DOHH2 (cell line): ENCODE results near the gene LHX6.

Experiments used
- CTCF ChIP-seq: fragments of 200-600 bp; sonication (generic); IDR thresholded peaks from one replicate; pipeline ENCODE4 v1.5.1; 2014; ENCODE audit warnings: antibody characterized with exemption, mild to moderate bottlenecking, low read depth, low read length; ENCODE audit not compliant: poor library complexity, severe bottlenecking
- EZH2phosphoT487 ChIP-seq: fragments of 200-600 bp; sonication (generic); IDR thresholded peaks from 2 replicates; pipeline ENCODE4 v1.6.1; 2017; ENCODE audit warnings: borderline replicate concordance, mild to moderate bottlenecking, antibody characterized with exemption, low read length, moderate library complexity, mixed read lengths

- TF ChIP-seq CTCF (no peak), EZH2phosphoT487 (no peak)
These were observed 24.3 kb downstream of the LHX6 start for GRCh38 chr9:122204491-122204890.
